HFFc6 (cell line): ENCODE results near the gene PHLDB3. TPM values are rescaled to one million over a fixed set of nuclear protein-coding genes. Genes with fewer than 3 reads are reported as not detected.

ENCODE experiments used
- DNase-seq: peaks from one replicate; pipeline ENCODE4 v3.0.0-alpha.2; 2018
- H3K27ac Mint-ChIP-seq: 2 replicates; pipeline ENCODE4 v1.8.0; 2020; ENCODE audit warnings: mild to moderate bottlenecking, mixed read lengths
- H3K27me3 Mint-ChIP-seq: 2 replicates; pipeline ENCODE4 v1.8.0; 2021; ENCODE audit warnings: mild to moderate bottlenecking, moderate library complexity, mixed read lengths; ENCODE audit not compliant: insufficient read depth
- H3K36me3 Mint-ChIP-seq: 2 replicates; pipeline ENCODE4 v1.8.0; 2021; ENCODE audit warnings: low read depth, mixed read lengths
- H3K4me1 Mint-ChIP-seq: 2 replicates; pipeline ENCODE4 v1.8.0; 2020; ENCODE audit warnings: low read depth, mixed read lengths
- H3K4me3 Mint-ChIP-seq: 2 replicates; pipeline ENCODE4 v1.8.0; 2020; ENCODE audit warnings: mild to moderate bottlenecking, moderate library complexity, mixed read lengths
- H3K9me3 Mint-ChIP-seq: 2 replicates; pipeline ENCODE4 v1.8.0; 2020; ENCODE audit warnings: mild to moderate bottlenecking, mixed read lengths
- total RNA-seq, 6 experiments: library from RNA; stranded (reverse); fragmentation: NEBNext Ultra II Directional; extraction: Animal tissue kit (Norgen Biotek cat#: 25700); gene quantifications; 2 replicates in 1 of 6; 3 replicates in 5 of 6; pipeline ENCODE4 v1.2.3, GENCODE V29; 2021
- TF ChIP-seq, protein P1 (sequence below): fragments of 200-600 bp; sonication (generic); IDR thresholded peaks from 2 replicates; pipeline ENCODE4 v1.5.0; 2021; ENCODE audit warnings: antibody characterized with exemption, mild to moderate bottlenecking

Gene PHLDB3
- total RNA-seq, 6 experiments from 2014 or later = 7.5 to 12.5 (median 11.7) TPM

DNA sequence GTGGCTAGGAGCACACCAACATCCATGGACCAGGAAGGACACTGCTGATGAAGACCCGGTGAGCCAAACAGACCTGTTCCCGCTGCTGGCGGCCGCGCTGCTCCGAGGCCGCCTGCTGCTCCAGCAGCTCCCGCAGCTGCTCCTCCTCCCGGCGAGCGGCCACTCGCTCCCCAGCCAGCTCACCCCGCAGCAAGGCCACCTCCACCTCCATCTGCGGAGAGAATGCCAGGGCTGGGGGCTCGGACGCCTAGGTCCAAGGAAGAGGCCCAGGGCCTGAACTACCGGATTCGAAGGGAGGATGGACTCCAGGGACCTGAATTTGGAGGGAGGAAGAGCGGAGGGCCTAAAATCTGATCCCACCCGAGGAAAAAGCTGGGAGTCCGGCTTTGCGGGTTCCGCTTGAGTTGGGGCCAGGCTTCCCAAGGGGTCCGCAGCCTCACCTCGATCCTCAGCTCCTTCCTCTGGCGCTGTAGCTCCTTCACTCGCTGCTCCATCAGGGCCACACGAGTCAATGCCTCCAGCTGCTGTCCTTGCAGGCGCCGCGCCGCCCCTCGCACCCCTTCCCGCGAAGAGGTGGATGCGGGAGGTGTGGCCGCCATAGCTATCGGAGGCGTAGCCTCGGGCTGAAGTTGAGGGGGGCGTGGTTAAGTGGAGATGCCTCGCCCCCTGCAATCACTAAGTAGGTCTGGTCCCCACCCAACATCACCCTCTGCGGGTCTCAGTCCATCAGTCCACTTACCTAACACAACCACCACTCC is 2.7 kb downstream of the PHLDB3 start:
- Mint-ChIP-seq H3K27ac (no peak overlapping the region; the same call in 1 of the 2 replicates), H3K9me3 (no peaks in the 10 kb centered on the region), H3K27me3 (peaks cover 1% of the 10 kb centered on the region; the same call in 1 of the 2 replicates), H3K36me3 (peaks cover 32% of the 10 kb centered on the region), H3K4me3 (no peak overlapping the region), H3K4me1 (peaks cover 30% of the 10 kb centered on the region)
- TF ChIP-seq, protein P1, sequence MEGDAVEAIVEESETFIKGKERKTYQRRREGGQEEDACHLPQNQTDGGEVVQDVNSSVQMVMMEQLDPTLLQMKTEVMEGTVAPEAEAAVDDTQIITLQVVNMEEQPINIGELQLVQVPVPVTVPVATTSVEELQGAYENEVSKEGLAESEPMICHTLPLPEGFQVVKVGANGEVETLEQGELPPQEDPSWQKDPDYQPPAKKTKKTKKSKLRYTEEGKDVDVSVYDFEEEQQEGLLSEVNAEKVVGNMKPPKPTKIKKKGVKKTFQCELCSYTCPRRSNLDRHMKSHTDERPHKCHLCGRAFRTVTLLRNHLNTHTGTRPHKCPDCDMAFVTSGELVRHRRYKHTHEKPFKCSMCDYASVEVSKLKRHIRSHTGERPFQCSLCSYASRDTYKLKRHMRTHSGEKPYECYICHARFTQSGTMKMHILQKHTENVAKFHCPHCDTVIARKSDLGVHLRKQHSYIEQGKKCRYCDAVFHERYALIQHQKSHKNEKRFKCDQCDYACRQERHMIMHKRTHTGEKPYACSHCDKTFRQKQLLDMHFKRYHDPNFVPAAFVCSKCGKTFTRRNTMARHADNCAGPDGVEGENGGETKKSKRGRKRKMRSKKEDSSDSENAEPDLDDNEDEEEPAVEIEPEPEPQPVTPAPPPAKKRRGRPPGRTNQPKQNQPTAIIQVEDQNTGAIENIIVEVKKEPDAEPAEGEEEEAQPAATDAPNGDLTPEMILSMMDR = no peak
- no peak for DNase-seq

DNA sequence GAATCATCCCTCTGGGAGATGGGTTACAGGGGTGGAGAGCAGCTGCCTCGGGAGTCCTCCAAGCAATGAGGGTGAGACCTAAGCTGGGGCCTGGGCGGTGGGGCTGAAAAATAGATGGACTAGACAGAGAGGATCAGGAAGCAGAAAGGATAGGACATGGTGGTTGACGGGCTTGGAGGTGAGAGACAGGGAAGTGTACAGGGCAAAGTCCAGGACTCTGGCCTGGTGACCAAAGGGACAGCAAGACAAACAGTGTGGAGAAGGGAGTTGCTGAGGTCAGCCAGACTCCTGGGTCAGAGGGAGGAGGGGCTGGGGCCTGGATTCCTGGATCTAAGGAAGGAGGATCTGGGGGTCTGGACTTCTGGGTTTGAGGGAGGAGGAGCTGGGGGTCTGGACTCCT is 5.5 kb downstream of the PHLDB3 start:
- Mint-ChIP-seq H3K27me3 (peaks cover 1% of the 10 kb centered on the region; the same call in 1 of the 2 replicates), H3K4me3 (no peak overlapping the region), H3K27ac (no peak overlapping the region), H3K36me3 (peaks cover 28% of the 10 kb centered on the region), H3K4me1 (peaks cover 13% of the 10 kb centered on the region), H3K9me3 (no peaks in the 10 kb centered on the region)
- TF ChIP-seq, protein P1 = no peak
- no peak for DNase-seq

DNA sequence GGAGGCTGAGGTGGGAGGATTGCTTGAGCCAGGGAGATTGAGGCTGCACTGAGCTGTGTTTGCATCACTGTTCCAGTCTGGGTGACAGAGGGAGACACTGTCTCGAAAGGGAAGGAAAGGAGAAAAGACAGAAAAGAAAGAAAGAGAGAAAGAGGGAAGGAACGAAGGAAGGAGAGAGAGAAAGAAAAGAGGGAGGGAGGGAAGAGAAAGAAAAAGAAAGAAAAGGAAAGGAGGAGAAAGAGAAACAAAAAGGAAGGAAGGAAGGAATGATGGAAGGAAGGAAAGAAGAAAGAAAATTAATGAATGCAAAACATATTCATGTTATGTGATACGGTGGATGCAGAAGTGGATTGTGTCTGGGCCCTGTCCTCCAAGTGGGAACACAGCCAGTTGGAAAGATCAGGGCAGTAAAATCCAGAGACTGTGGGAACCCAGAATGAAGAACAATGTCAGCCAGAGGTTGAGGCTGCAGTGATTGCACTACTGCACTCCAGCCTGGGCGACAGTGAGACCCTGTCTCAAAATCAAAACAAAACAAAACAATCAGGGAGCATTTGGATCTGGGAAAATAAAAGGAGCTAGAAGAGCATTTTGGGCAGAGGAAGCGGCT is 6.2 kb downstream of the PHLDB3 start:
- no peak for DNase-seq
- H3K27ac Mint-ChIP-seq = no peak overlapping the region
- H3K27me3 Mint-ChIP-seq = no peaks in the 10 kb centered on the region; the same call in 1 of the 2 replicates
- no peak overlapping the region for H3K4me3 Mint-ChIP-seq
- H3K4me1 Mint-ChIP-seq = peaks cover 9% of the 10 kb centered on the region
- no peaks in the 10 kb centered on the region for H3K9me3 Mint-ChIP-seq
- H3K36me3 Mint-ChIP-seq = peaks cover 28% of the 10 kb centered on the region
- TF ChIP-seq, protein P1 = no peak

DNA sequence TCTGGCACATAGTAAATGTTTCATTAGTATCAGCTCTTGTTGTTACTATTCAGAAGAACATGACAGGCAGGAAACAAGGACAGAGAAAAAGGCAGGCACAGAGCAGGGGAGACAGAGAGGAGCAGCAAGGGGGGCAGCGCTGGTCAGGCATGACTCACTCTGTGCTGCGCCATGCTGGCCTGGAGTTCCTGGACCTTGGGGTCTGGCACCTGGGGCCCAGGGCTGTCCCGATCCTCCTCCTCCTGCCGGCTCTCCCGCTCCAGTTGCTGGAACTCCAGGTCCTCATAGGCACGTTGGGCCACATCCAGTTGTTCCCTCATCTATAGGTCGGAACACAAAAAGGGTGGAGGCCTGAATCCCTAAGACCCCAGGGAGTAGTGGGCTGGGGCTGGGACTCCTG is 7.6 kb downstream of the PHLDB3 start:
- TF ChIP-seq, protein P1 = no peak
- H3K27ac Mint-ChIP-seq = no peak overlapping the region
- no peak overlapping the region for H3K4me3 Mint-ChIP-seq
- H3K4me1 Mint-ChIP-seq = no peaks in the 10 kb centered on the region
- H3K27me3 Mint-ChIP-seq = no peaks in the 10 kb centered on the region
- DNase-seq = no peak
- no peaks in the 10 kb centered on the region for H3K9me3 Mint-ChIP-seq
- H3K36me3 Mint-ChIP-seq = peaks cover 18% of the 10 kb centered on the region; the same call in 1 of the 2 replicates

DNA sequence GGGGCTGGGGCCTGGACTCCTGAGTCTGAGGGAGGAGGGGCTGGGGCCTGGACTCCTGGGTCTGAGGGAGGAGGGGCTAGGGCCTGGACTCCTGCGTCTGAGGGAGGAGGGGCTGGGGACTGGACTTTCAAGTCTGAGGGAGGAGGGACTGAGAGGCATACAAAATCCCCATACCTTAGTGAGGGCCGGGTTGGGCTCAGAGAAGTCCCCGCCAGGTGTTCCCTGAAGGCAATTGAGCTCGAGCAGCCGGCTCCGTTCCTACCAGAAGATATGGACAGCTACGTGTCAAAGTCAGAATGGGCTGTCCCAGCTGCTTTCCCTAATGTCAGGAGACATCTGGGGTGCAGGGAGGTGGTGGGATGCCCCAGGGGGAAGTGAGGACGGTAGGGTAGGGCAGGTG is 9.5 kb downstream of the PHLDB3 start:
- no peaks in the 10 kb centered on the region for H3K4me1 Mint-ChIP-seq
- H3K27ac Mint-ChIP-seq = no peak overlapping the region
- H3K36me3 Mint-ChIP-seq = peaks cover 18% of the 10 kb centered on the region; the same call in 1 of the 2 replicates

More for the DNA sequence above, 9.5 kb downstream of the PHLDB3 start:
- DNase-seq = no peak
- no peaks in the 10 kb centered on the region for H3K27me3 Mint-ChIP-seq
- H3K9me3 Mint-ChIP-seq = no peaks in the 10 kb centered on the region
- no peak overlapping the region for H3K4me3 Mint-ChIP-seq
- TF ChIP-seq, protein P1 = no peak
